ENCODE results near the gene ZMIZ1.

The ZMIZ1 gene

DNA sequence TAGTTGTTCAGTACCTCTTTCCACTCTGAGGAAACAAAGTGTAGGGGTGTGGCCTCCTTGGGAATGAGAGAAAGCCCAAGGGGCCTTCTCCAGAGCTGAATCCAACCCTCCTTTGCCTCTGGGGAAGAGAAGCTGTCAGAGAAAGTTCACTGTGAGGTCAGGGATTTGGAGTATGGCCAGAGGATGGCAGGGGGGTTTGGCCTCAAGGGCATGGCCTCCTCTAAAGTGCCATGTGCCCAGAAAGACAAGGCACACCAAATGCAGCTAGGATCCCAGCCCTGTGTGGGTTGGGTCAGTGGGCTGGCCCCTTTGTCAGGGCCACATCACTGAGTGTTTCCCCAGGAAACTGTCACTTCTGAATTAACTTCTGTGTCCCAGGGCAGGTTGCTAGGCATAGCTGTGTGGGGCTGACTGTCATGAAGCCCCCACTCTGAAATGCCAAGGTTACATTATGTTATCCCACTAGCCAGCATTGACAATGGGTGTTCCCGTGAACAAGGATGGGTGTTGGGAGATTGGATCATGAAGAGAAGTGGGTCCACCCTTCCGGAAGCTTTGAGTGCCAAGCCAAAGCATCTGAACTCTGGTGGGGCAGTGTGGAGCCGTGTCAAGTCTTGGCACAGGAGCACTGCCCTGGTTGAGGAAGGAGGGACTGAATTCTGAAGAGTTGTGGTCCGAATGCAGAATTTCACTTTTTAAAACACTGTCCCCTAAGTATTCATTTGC is 123.3 kb downstream of the ZMIZ1 start:
- DNase-seq, result no peak

GRCh38 chr10:79192677-79193003 is 123.9 kb downstream of the ZMIZ1 start:
- no peak for DNase-seq

- no peak for DNase-seq
These were observed 125.1 kb downstream of the ZMIZ1 start for GRCh38 chr10:79193694-79194382.

DNA sequence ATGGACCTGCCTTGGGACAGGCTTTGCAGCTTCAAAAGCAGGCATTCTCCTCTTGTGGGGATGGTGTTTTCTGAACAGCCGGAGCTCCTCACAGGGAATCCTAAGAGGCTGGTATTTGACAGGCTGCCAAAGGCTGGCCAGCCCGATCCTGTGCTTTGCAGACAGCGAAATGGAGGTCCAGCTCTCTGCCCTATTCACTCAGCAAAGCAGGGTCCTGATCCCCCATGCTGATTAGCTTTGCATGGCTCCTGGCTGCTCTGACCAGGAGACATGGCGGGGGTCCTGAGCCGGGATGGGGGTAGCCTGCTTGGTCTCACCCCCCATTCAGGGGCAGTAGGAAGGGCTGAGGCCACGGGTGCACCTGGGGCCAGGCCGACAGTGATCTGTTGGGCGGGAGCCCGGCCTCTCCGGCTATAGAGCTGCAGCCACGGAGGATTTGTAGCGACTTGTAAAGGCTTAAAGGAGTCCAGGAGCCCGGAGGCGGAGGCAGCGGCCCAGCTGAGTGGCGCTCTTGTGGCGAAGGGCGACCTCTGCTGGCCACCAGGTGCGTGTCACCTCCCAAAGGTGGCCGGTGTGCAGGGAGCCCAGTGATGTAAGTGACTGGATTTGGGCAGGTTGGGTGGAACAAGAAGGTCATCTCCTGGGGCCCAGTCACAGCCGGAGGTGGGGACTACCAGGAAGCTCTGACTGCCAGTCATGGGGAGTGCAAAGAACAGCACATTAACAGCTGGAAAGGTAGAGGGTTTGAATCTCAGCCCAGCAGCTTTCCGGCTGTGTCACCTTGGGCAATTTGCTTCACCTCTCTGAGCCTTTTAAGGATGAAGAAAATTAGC is 126.5 kb downstream of the ZMIZ1 start:
- peak; percentile 74 to 78 for DNase-seq

DNA sequence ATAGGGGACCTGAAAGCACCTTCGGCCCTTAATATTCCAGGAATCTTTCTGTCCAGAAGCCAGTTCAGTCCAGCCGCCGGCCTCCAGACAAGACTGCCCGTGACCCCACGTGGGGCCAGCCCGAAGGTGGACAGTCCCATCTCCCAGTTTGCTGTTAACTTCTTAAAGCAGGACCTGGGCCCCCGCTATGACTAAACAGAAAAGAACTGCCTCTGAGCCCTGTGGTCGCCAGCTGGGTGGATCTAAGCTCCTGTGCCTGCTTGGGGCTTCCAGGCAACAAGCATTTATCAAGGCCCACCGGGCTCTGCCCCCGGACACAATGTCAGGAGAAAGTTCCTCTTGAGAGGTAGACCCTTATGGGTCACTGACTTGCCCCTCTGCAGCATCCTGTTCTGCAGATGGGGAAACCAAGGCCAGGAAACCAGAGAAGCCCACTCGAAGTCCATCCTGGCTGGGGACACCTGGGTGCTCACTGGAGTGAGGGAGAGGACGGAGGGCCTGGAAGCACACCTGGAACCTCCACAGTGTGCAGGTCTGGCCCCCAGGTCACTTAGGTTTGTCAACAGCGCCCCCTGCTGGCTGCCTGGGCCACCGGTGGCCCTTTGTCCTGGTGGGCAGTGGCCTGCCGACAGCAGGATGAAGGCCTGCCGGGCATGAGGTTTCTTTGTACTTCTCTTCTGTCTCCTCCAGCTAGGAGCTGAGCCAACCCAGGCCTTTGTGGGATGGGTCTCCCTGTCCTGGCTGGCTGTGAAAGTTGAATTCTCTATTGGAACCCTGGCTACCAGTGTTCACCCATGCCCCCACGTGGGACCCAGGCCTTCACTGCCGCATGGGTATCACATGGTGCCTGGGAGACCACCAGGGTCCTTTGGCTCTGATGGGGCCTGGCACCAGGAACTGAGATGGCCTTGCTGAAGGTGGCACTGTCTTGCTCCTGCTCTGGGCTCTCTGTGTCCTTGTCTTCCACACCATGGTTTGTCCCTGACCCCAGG is 128.0 kb downstream of the ZMIZ1 start:
- peak; percentile 57 to 64 for DNase-seq

DNA sequence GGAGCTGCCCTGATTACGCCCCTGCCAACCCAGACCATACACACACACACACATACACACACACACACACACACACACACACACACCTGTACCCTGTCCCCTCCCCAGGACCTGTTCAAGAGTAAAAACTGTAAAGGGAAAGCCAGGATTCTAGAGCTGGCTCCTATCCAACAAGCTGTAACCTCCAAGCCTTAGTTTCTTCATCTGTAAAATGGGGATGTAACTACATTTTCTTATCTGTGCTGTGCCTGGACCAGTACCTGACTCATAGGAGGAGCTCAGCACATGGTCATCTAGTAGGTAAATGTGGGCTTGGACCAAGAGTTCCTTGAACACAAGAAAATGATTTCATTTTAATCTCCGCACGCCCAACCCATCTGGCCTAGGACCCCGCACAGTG is 128.8 kb downstream of the ZMIZ1 start:
- DNase-seq, result no peak

- no peak for DNase-seq
These were observed 131.6 kb downstream of the ZMIZ1 start for GRCh38 chr10:79200346-79200745.

DNA sequence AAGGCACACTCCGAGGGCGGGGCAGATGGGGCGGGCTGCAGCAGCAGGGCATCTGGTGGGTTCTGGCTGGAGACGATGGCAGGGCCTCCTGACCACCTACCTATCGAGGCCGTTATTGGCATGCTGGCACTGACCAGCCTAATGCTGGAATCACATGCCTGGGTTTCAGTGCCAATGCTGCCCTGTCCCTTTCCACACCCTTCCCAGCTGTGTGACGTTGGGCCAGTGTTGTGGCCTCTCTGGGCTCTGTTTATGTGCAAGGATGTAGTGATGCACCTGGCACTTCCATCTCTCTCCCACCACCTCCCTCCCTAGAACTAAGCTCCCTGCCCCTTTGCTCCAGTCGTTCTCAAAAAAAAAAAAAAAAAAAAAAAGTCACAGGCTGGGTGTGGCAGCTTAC is 132.9 kb downstream of the ZMIZ1 start:
- DNase-seq, result no peak

GRCh38 chr10:79202188-79203013 is 133.6 kb downstream of the ZMIZ1 start:
- DNase-seq, result peak; percentile 26 to 52

- no peak for DNase-seq
These were observed 134.4 kb downstream of the ZMIZ1 start for GRCh38 chr10:79203014-79203644.

- no peak for DNase-seq
These were observed 135.1 kb downstream of the ZMIZ1 start for GRCh38 chr10:79203833-79204232.

GRCh38 chr10:79206300-79207095 is 137.7 kb downstream of the ZMIZ1 start:
- no peak for DNase-seq

DNA sequence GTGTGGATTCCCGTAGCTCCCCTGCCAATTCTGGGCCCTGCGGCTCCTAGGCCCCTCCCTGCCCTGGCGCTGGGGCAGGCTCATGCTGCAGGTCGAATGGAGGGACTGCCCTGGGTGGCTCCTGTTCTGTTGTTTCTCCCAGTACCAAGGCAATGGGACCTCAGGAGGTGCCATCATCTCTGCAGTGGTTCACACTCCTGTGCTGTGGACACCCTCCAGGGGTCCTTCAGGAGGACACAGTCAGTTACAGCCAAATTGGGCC is 138.3 kb downstream of the ZMIZ1 start:
- no peak for DNase-seq

- DNase-seq, result no peak
These were observed 139.0 kb downstream of the ZMIZ1 start for GRCh38 chr10:79207726-79208125.

DNA sequence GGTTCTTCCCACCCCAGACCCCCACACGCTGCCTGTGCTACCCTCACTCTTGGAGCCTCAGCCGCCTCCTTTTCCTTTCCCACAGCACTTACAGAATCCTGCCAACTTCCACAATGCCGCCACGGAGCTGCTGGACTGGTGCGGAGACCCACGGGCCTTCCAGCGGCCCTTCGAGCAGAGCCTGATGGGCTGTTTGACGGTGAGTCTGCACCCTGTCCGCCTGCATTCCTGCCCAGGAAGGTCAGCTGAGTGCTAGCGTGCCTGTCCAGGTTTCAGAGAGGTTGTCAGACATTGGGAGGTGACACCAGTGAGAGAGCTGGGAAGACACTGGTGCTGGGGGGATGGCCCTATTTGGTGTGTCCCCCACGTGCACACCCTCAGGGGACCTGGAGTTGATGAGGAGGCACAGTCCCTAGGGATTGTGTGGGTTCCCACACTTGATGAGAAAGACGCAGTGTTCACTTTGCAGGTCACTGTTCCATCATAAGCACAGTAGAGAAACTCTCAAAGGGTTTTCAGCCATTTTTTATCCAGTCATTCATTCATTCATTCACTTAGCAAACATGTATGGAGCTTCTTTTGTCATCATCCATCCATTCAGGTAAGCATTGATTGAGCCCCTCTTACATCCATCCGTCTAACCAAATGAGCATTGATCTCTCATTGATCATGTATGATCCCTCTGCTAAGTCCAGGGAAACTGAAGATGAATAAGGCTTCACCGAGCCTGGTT is 139.7 kb downstream of the ZMIZ1 start:
- DNase-seq, result no peak

DNA sequence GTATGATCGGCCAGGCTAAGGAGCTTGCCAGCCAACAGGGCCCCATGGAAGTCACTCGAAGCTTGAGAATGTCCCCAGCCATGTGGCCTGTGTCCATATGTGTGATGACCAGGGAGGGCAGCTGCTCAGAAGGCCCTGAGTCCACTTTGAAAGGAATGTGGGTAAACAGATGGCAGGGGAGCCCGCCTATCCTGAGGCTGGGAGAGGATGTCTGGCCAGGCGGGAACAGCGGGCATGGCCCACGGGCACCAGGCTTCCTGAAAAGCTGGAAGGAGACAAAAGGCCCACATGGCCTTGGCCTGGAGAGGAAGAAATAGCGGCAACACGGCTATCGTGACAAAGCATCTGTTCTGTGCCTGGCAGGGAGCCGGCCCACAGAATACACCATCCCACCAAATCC is 140.6 kb downstream of the ZMIZ1 start:
- DNase-seq, result no peak

DNA sequence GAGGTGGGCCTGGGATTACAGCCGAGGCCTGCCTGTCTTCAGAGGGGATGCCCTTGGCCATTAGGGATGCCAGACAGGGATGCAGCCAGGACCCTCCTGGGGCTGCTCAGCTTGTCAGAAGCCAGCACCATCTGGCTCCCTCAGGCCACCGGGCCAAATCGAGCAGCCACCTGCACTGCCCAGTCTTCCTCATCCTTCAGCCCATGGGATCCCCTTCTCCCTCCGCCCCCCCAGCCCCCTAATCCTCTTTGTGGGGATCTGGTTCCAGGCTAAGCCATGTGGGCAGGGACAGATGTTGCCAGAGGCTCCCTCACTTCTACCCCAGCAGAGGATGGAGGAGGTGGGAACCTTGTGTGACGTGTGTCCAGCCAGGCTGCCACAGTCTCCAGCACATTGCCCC is 141.1 kb downstream of the ZMIZ1 start:
- DNase-seq, result no peak

DNA sequence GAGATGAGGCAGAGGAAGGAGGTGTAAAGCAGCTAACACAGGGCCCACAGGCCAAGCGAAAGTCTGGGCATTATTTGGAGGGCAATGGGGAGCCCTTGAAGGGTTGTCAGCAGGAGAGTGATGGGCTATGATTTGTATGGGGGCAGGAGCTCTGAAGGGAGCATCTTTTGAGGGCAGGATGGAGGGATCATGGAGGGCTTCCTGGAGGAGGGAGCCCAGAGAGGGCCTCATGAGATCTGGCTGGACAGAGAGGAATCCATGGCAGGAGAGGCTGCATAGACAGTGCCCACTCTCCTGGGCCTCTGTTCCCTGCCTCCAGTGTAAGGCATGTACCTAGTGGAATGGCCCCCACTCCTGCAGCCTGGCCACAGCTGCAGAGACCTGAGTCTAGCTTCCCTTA is 141.9 kb downstream of the ZMIZ1 start:
- no peak for DNase-seq

- DNase-seq, result no peak
These were observed 142.8 kb downstream of the ZMIZ1 start for GRCh38 chr10:79211616-79212015.

- DNase-seq, result no peak
These were observed 146.8 kb downstream of the ZMIZ1 start for GRCh38 chr10:79215531-79215930.
